Osteoblast (primary cell): ENCODE measurements around the gene TOP1. TPM values are rescaled to one million over a fixed set of nuclear protein-coding genes. Genes with fewer than 3 reads are reported as not detected.

ENCODE experiments used
- DNase-seq: peaks from one replicate; pipeline ENCODE4 v3.0.0; 2011; ENCODE audit warnings: low spot score, mixed read lengths; ENCODE audit not compliant: insufficient read length; ENCODE audit errors: missing footprints
- H2AFZ ChIP-seq: 2 replicates; pipeline ENCODE4 v1.6.0; 2011; ENCODE audit warnings: mild to moderate bottlenecking, low read length
- H3K27ac ChIP-seq: 2 replicates; pipeline ENCODE4 v1.5.1; 2011; ENCODE audit warnings: mild to moderate bottlenecking, low read depth, low read length, moderate library complexity
- H3K27me3 ChIP-seq: 2 replicates; pipeline ENCODE4 v1.6.0; 2012; ENCODE audit warnings: mild to moderate bottlenecking, control low read depth, inconsistent platforms, low read length, moderate library complexity; ENCODE audit not compliant: insufficient read depth
- H3K36me3 ChIP-seq: 2 replicates; pipeline ENCODE4 v1.5.1; 2011; ENCODE audit warnings: mild to moderate bottlenecking, low read length, control low read depth, moderate library complexity; ENCODE audit not compliant: insufficient read depth
- H3K4me1 ChIP-seq: 2 replicates; pipeline ENCODE4 v1.5.1; 2011; ENCODE audit warnings: mild to moderate bottlenecking, low read length, control low read depth, moderate library complexity; ENCODE audit not compliant: insufficient read depth
- H3K4me2 ChIP-seq: 2 replicates; pipeline ENCODE4 v1.6.0; 2011; ENCODE audit warnings: mild to moderate bottlenecking, low read length; ENCODE audit not compliant: insufficient read depth
- H3K4me3 ChIP-seq: fragments of 200-600 bp; sonication (generic); 3 replicates; pipeline ENCODE4 v1.5.1; 2012; ENCODE audit warnings: mild to moderate bottlenecking, low read length, inconsistent platforms; ENCODE audit not compliant: insufficient read depth
- H3K79me2 ChIP-seq: 2 replicates; pipeline ENCODE4 v1.6.0; 2012; ENCODE audit warnings: mild to moderate bottlenecking, low read length, control low read depth, inconsistent platforms; ENCODE audit not compliant: insufficient read depth
- H3K9me3 ChIP-seq: 2 replicates; pipeline ENCODE4 v1.5.1; 2011; ENCODE audit warnings: low read depth, low read length, control low read depth
- H4K20me1 ChIP-seq: 2 replicates; pipeline ENCODE4 v1.6.0; 2012; ENCODE audit warnings: mild to moderate bottlenecking, low read length, control low read depth; ENCODE audit not compliant: insufficient read depth
- CTCF ChIP-seq: IDR thresholded peaks from 2 replicates; pipeline ENCODE4 v1.5.1; 2011; ENCODE audit warnings: mild to moderate bottlenecking, low read depth, low read length, moderate library complexity; ENCODE audit errors: extremely low read depth
- total RNA-seq: library from RNA; depleted of rRNA; stranded (reverse); fragments of >200 nt; gene quantifications from 2 replicates; pipeline ENCODE4 v1.2.3, GENCODE V29; 2012

The TOP1 gene
- total RNA-seq, 1 donor: 10.5 TPM

- no peak overlapping the region for H2AFZ ChIP-seq
- DNase-seq: no peak
- no peaks in the 10 kb centered on the region for H3K79me2 ChIP-seq
- H3K27ac ChIP-seq: no peak overlapping the region
- no peak for TF ChIP-seq CTCF
- no peaks in the 10 kb centered on the region for H4K20me1 ChIP-seq
- H3K4me2 ChIP-seq: no peak overlapping the region
- no peak overlapping the region for H3K4me3 ChIP-seq
- H3K4me1 ChIP-seq: no peaks in the 10 kb centered on the region
- no peaks in the 10 kb centered on the region for H3K9me3 ChIP-seq
- no peaks in the 10 kb centered on the region for H3K36me3 ChIP-seq
- H3K27me3 ChIP-seq: no peaks in the 10 kb centered on the region
These were observed 46.0 kb upstream of the TOP1 start for GRCh38 chr20:40982415-40983145.

- no peaks in the 10 kb centered on the region for H4K20me1 ChIP-seq
- H3K9me3 ChIP-seq: no peaks in the 10 kb centered on the region
These were observed 44.7 kb upstream of the TOP1 start for GRCh38 chr20:40983898-40984297.

GRCh38 chr20:40984496-40984895, 44.1 kb upstream of the TOP1 start:
- Histone ChIP-seq H3K27ac (no peak overlapping the region), H2AFZ (no peak overlapping the region), H3K4me1 (no peaks in the 10 kb centered on the region), H3K79me2 (no peaks in the 10 kb centered on the region), H4K20me1 (no peaks in the 10 kb centered on the region), H3K9me3 (no peaks in the 10 kb centered on the region), H3K27me3 (no peaks in the 10 kb centered on the region), H3K4me2 (no peak overlapping the region), H3K4me3 (no peak overlapping the region), H3K36me3 (no peaks in the 10 kb centered on the region)
- no peak for TF ChIP-seq CTCF
- no peak for DNase-seq

More at GRCh38 chr20:40983898-40984297, 44.7 kb upstream of the TOP1 start:
- H3K4me1 ChIP-seq: no peaks in the 10 kb centered on the region
- H3K36me3 ChIP-seq: no peaks in the 10 kb centered on the region
- H3K27ac ChIP-seq: no peak overlapping the region
- TF ChIP-seq CTCF: no peak
- no peak overlapping the region for H3K4me2 ChIP-seq
- H3K27me3 ChIP-seq: no peaks in the 10 kb centered on the region
- H2AFZ ChIP-seq: no peak overlapping the region
- DNase-seq: no peak
- H3K4me3 ChIP-seq: no peak overlapping the region
- no peaks in the 10 kb centered on the region for H3K79me2 ChIP-seq

GRCh38 chr20:40986774-40987173, 41.8 kb upstream of the TOP1 start:
- Histone ChIP-seq H3K79me2 (no peaks in the 10 kb centered on the region), H3K9me3 (no peaks in the 10 kb centered on the region), H3K27ac (no peak overlapping the region), H2AFZ (no peak overlapping the region), H3K27me3 (no peaks in the 10 kb centered on the region), H3K4me2 (no peak overlapping the region), H3K4me1 (peaks cover 10% of the 10 kb centered on the region), H4K20me1 (no peaks in the 10 kb centered on the region), H3K36me3 (no peaks in the 10 kb centered on the region), H3K4me3 (no peak overlapping the region)
- no peak for TF ChIP-seq CTCF
- no peak for DNase-seq
